H1 (cell line): ENCODE measurements around the gene SMIM15. TPM values are rescaled to one million over a fixed set of nuclear protein-coding genes. Genes with fewer than 3 reads are reported as not detected.

ENCODE experiments used
- BCL11A ChIP-seq, 2 experiments: IDR thresholded peaks; one replicate each; pipeline ENCODE4 v1.6.1; 2011; ENCODE audit warnings: low read depth in 2 of 2, low read length in 2 of 2, mild to moderate bottlenecking in 2 of 2
- GTF2F1 ChIP-seq: IDR thresholded peaks from 2 replicates; pipeline ENCODE4 v1.6.1; 2012; ENCODE audit warnings: low read depth, low read length, improper control_type of control experiment, borderline replicate concordance
- POLR2A ChIP-seq, 2 experiments: IDR thresholded peaks; 1 replicate in 1 of 2; 2 replicates in 1 of 2; pipeline ENCODE4 v1.6.1; 2011; ENCODE audit warnings: low read depth in 2 of 2, low read length in 2 of 2, mild to moderate bottlenecking in 2 of 2; ENCODE audit errors: control extremely low read depth in 1 of 2
- SIX5 ChIP-seq: IDR thresholded peaks from 2 replicates; pipeline ENCODE4 v1.6.1; 2011; ENCODE audit warnings: mild to moderate bottlenecking, low read depth, low read length
- TEAD4 ChIP-seq: IDR thresholded peaks from 2 replicates; pipeline ENCODE4 v1.6.1; 2012; ENCODE audit warnings: low read depth, low read length, inconsistent platforms, mixed read lengths
- polyA plus RNA-seq, 7 experiments: library from polyadenylated mRNA; depleted of rRNA in 3 of 7; stranded (reverse) in 5 of 7; unstranded in 2 of 7; fragments of >200 nt in 5 of 7; fragments of 200-250 nt in 2 of 7; gene quantifications; 1 replicate in 5 of 7; 2 replicates in 1 of 7; 4 replicates in 1 of 7; pipeline versions ENCODE4 v1.2.1 to v1.2.3, GENCODE V29; 2011 to 2013; ENCODE audit warnings: missing spikeins in 2 of 7, mixed read lengths in 2 of 7
- total RNA-seq: library from RNA; stranded (reverse); fragmentation: NEBNext Ultra II Directional; extraction: Animal tissue kit (Norgen Biotek cat#: 25700); gene quantifications from 2 replicates; pipeline ENCODE4 v1.2.1, GENCODE V29; 2021

SMIM15 gene
- total and polyA plus RNA-seq, 2 of the 8 experiments (the other 6 are each of a cell fraction or from before 2014, with no cell fraction given), result 17.6 to 53.1 TPM

GRCh38 chr5:61115968-61116367 lies 46.3 kb downstream of the SMIM15 start (continued):
- TF ChIP-seq BCL11A (IDR thresholded peaks at IDR 0.05; ENCODE audit: low read depth in 2 of 2, low read length in 2 of 2) (no peak), GTF2F1 (no peak), TEAD4 (no peak), POLR2A (IDR thresholded peaks at IDR 0.05; ENCODE audit: control extremely low read depth in 1 of 2, low read depth in 2 of 2, low read length in 2 of 2) (no peak), SIX5 (no peak)
